ENCODE data around the gene CHMP4B. TPM values are rescaled to one million over a fixed set of nuclear protein-coding genes. Genes with fewer than 3 reads are reported as not detected.

The CHMP4B gene
- total RNA-seq, 4 donors from 2014 or later: 62.1 to 95.8 (median 74.8) TPM

GRCh38 chr20:33890557-33890956 is 79.4 kb downstream of the CHMP4B start:
- TF ChIP-seq POLR2AphosphoS5 (IDR thresholded peaks at IDR 0.05) (no peak), EP300 (IDR thresholded peaks at IDR 0.05) (no peak), POLR2A (IDR thresholded peaks at IDR 0.05) (no peak)
- TF ChIP-seq, protein P1, sequence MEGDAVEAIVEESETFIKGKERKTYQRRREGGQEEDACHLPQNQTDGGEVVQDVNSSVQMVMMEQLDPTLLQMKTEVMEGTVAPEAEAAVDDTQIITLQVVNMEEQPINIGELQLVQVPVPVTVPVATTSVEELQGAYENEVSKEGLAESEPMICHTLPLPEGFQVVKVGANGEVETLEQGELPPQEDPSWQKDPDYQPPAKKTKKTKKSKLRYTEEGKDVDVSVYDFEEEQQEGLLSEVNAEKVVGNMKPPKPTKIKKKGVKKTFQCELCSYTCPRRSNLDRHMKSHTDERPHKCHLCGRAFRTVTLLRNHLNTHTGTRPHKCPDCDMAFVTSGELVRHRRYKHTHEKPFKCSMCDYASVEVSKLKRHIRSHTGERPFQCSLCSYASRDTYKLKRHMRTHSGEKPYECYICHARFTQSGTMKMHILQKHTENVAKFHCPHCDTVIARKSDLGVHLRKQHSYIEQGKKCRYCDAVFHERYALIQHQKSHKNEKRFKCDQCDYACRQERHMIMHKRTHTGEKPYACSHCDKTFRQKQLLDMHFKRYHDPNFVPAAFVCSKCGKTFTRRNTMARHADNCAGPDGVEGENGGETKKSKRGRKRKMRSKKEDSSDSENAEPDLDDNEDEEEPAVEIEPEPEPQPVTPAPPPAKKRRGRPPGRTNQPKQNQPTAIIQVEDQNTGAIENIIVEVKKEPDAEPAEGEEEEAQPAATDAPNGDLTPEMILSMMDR (IDR thresholded peaks at IDR 0.05): no peak
- WGBS: 100% methylated on average over 1 of the region's 1 CpG
- Histone ChIP-seq H3K4me1 (no peaks in the 10 kb centered on the region), H3K27ac (no peak overlapping the region), H3K4me3 (no peak overlapping the region), H3K9me3 (no peaks in the 10 kb centered on the region), H3K27me3 (no peaks in the 10 kb centered on the region), H3K36me3 (no peaks in the 10 kb centered on the region)
- no peak for DNase-seq (ENCODE audit: low spot score in 2 of 2)

DNA sequence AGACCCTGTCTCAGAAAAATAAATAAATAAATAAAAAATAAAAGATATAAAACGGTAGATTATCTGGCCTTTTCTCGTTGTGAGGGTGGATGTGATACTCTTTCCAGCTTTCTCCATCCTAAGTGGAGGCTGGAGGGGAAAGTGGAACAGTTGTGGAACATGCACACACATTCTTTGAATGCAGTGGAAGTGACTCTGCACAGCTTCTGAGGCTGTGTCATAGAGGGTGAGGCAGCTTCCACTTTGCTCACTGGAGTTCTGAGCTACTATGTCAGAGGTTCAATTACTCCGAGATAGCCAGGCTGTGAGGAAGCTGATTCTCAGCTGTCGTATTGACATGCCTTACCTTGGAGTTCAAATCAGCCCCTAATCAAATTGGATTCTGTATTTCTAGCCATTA is 82.2 kb downstream of the CHMP4B start:
- WGBS: 85% methylated on average over 4 of the region's 4 CpGs
- no peak for DNase-seq (ENCODE audit: low spot score in 2 of 2)

DNA sequence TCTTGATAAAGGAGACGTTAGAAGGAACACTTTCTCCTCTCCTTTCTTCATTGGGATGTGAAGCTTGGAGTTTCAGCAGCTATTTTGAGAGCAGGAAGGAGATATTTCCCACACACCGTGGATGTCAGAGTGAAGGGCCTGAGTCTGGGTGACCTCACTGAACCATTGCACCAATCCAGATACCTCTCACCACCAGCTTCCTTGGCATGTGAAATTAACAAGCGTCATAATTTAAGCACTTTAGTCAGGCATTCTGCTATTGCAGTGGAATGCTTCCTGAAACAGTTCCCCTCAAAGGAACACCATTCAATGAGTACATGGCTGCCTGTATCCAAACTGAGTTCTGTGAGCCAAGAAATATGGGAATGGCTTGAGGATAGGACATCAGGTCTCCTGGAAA is 83.7 kb downstream of the CHMP4B start:
- no peaks in the 10 kb centered on the region for H3K9me3 ChIP-seq
- H3K27ac ChIP-seq: no peak overlapping the region
- DNase-seq (ENCODE audit: low spot score in 2 of 2): no peak
- WGBS: 68% methylated on average over 3 of the region's 3 CpGs
- TF ChIP-seq POLR2AphosphoS5 (IDR thresholded peaks at IDR 0.05) (no peak), POLR2A (IDR thresholded peaks at IDR 0.05) (no peak), EP300 (IDR thresholded peaks at IDR 0.05) (no peak)
- TF ChIP-seq, protein P1 (IDR thresholded peaks at IDR 0.05): no peak
- no peaks in the 10 kb centered on the region for H3K36me3 ChIP-seq
- H3K27me3 ChIP-seq: peaks cover 8% of the 10 kb centered on the region
- H3K4me1 ChIP-seq: no peaks in the 10 kb centered on the region
- no peak overlapping the region for H3K4me3 ChIP-seq

More for the DNA sequence above, 82.2 kb downstream of the CHMP4B start:
- TF ChIP-seq EP300 (IDR thresholded peaks at IDR 0.05) (no peak), POLR2A (IDR thresholded peaks at IDR 0.05) (no peak), POLR2AphosphoS5 (IDR thresholded peaks at IDR 0.05) (no peak)
- TF ChIP-seq, protein P1 (IDR thresholded peaks at IDR 0.05): no peak
- Histone ChIP-seq H3K4me3 (no peak overlapping the region), H3K4me1 (no peaks in the 10 kb centered on the region), H3K36me3 (no peaks in the 10 kb centered on the region), H3K27ac (no peak overlapping the region), H3K9me3 (no peaks in the 10 kb centered on the region), H3K27me3 (peaks cover 2% of the 10 kb centered on the region)

DNA sequence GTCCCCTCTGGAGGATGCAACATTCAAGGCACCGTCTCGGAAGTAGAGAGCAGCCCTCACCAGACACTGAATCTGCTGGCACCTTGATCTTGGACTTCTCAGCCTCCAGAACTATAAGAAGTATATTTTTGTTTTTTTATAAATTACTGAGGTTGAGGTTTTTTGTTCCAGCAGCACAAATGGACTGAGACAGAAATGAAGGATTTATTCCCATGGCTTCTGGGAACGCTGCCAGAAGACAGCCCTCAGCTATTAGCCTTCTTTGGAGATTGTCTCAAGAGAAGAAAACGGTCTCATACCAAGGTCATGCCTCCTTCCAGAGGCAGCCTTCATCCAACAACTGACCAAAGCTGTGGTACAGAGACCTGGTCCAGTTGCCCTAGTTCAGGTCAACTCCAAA is 85.4 kb downstream of the CHMP4B start:
- TF ChIP-seq POLR2AphosphoS5 (IDR thresholded peaks at IDR 0.05) (no peak), EP300 (IDR thresholded peaks at IDR 0.05) (no peak), POLR2A (IDR thresholded peaks at IDR 0.05) (no peak)
- TF ChIP-seq, protein P1 (IDR thresholded peaks at IDR 0.05): no peak
- no peak overlapping the region for H3K4me3 ChIP-seq
- H3K27ac ChIP-seq: no peak overlapping the region
- no peak for DNase-seq (ENCODE audit: low spot score in 2 of 2)
- no peaks in the 10 kb centered on the region for H3K36me3 ChIP-seq
- H3K27me3 ChIP-seq: peaks cover 9% of the 10 kb centered on the region
- no peaks in the 10 kb centered on the region for H3K4me1 ChIP-seq
- H3K9me3 ChIP-seq: no peaks in the 10 kb centered on the region
- WGBS: 50% methylated on average over 4 of the region's 4 CpGs

DNA sequence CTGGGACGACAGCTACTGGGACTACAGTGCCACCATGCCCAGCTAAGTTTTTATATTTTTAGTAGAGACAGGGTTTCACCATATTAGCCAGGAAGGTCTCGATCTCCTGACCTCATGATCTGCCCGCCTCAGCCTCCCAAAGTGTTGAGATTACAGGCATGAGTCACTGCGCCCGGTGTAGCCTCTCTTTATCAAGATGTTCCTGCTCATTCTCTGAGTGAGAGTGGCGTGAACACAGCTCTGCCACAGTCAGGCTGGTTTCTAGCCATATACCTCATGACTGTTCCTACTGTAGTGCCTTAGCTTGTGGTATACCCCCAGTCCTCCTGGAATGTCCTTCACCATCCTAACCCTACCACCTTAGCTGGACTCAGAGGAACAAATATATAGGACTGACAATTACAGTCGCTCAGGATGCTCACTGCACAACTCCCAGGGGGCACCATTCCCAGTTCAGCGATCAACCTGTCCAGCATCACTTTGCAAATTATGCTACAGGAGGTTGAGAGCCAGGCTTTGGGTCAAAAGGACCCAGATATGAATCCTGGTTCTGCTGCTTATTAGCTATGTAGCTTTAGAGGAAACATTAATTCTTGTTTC is 86.3 kb downstream of the CHMP4B start:
- Histone ChIP-seq H3K9me3 (no peaks in the 10 kb centered on the region), H3K36me3 (no peaks in the 10 kb centered on the region), H3K27me3 (peaks cover 13% of the 10 kb centered on the region), H3K27ac (no peak overlapping the region), H3K4me1 (no peaks in the 10 kb centered on the region), H3K4me3 (no peak overlapping the region)
- DNase-seq (ENCODE audit: low spot score in 2 of 2): no peak
- WGBS: 85% methylated on average over 8 of the region's 8 CpGs
- TF ChIP-seq EP300 (IDR thresholded peaks at IDR 0.05) (no peak), POLR2AphosphoS5 (IDR thresholded peaks at IDR 0.05) (no peak), POLR2A (IDR thresholded peaks at IDR 0.05) (no peak)
- TF ChIP-seq, protein P1 (IDR thresholded peaks at IDR 0.05): no peak
